Heart right ventricle (tissue), 16 donors: ENCODE data around the gene SLC22A23. TPM values are rescaled to one million over a fixed set of nuclear protein-coding genes. Genes with fewer than 3 reads are reported as not detected.

Source experiments
- ATAC-seq, 8 donors: fragments of 200-7000 bp; cut with Tn5 transposase; one replicate each; pipeline ENCODE4 v1.9.1; 2020; ENCODE audit warnings: mild to moderate bottlenecking in 8 of 8, moderate library complexity in 8 of 8, moderate number of reproducible peaks in 1 of 8
- DNase-seq, 2 donors: peaks; one replicate each; pipeline ENCODE4 v3.0.0-alpha.2; 2020
- H3K27ac ChIP-seq, 10 donors: fragments of 200-600 bp; sonication (generic) in 2 of 10; one replicate each; pipeline versions ENCODE4 v1.5.0 to v1.8.0; 2020 to 2022; ENCODE audit warnings: mild to moderate bottlenecking in 3 of 10
- H3K27me3 ChIP-seq, 7 donors: fragments of 200-600 bp; one replicate each; pipeline ENCODE4 v1.8.0; 2021 to 2022; ENCODE audit warnings: mild to moderate bottlenecking in 2 of 7
- H3K36me3 ChIP-seq, 9 donors: fragments of 200-600 bp; sonication (generic) in 1 of 9; one replicate each; pipeline versions ENCODE4 v1.5.0 to v1.8.0; 2020 to 2022; ENCODE audit warnings: mild to moderate bottlenecking in 2 of 9
- H3K4me1 ChIP-seq, 9 donors: fragments of 200-600 bp; sonication (generic) in 1 of 9; one replicate each; pipeline versions ENCODE4 v1.5.0 to v1.8.0; 2020 to 2022; ENCODE audit warnings: mild to moderate bottlenecking in 4 of 9
- H3K4me3 ChIP-seq, 10 donors: fragments of 200-600 bp; sonication (generic) in 2 of 10; one replicate each; pipeline versions ENCODE4 v1.5.0 to v1.8.0; 2020 to 2022; ENCODE audit warnings: mild to moderate bottlenecking in 7 of 10, moderate library complexity in 2 of 10
- H3K9me3 ChIP-seq, 11 donors: fragments of 200-600 bp in 10 of 11; sonication (generic) in 2 of 11; one replicate each; pipeline versions ENCODE4 v1.5.0 to v1.8.0; 2013 to 2022; ENCODE audit warnings: mild to moderate bottlenecking in 2 of 11, control low read depth in 1 of 11, moderate library complexity in 1 of 11
- CTCF ChIP-seq, 9 donors: fragments of 200-600 bp; sonication (generic) in 2 of 9; IDR thresholded peaks; one replicate each; pipeline versions ENCODE4 v1.5.0 to v1.8.0; 2021 to 2022; ENCODE audit warnings: antibody characterized with exemption in 9 of 9, mild to moderate bottlenecking in 5 of 9, moderate library complexity in 1 of 9
- WGBS, 2 donors: extraction: QIAGEN DNeasy Blood & Tissue Kit; methylation state at CpG; one replicate each; pipeline ENCODE4 v1.1.7; 2013; ENCODE audit warnings: inconsistent platforms in 1 of 2; 5-methylcytosine and 5-hydroxymethylcytosine counted together
- intact Hi-C, 10 donors: fragments of 100-400 bp; cut with DNase I; formaldehyde crosslinking; loops; one replicate each; pipeline versions ENCODE4 v1.11.1 to v1.14.2; 2022
- polyA plus RNA-seq, 2 donors: library from polyadenylated mRNA; stranded (reverse); fragments of 200-250 nt; gene quantifications; one replicate each; pipeline ENCODE4 v1.2.3, GENCODE V29; 2013
- total RNA-seq, 10 donors: library from RNA; stranded (reverse); fragmentation: NEBNext Ultra II Directional in 3 of 10; extraction: Animal tissue kit (Norgen Biotek cat#: 25700) in 3 of 10; gene quantifications; one replicate each; pipeline versions ENCODE4 v1.2.1 to v1.2.4, GENCODE V29; 2021 to 2023
- donor health status: Arrhythmogenic right ventricular cardiomyopathy.
- donor health status: ischemic (EF 13 %, LVEDD 7.1; RV severe dilation, severe dysfunction).
- donor health status: healthy with polysubstance abuse.
- donor health status: DM: no; HTN: yes; CAD: no.
- donor health status: DM: no; HTN: no; CAD: no.
- donor health status: ischemic (EF 25% LVEDD 6.9; RV normal size, moderate dysfunction).
- donor health status: ischemic (EF 25% LVEDD 5.7; RV mildly dilated, moderate dysfunction).
- donor health status: healthy.
- donor health status: DM: yes; HTN: yes; CAD: no.
- donor health status: Ischemic cardiomyopathy.
- donor health status: ischemic (EF 35%, LVEDD 5.7; RV mildly dilated, moderate dysfunction).
- donor health status: nonischemic (EF 11% LVEDD 7.7; RV severe dilation, severe dysfunction).
- donor health status: DM: yes; HTN: yes; CAD: no.
- donor health status: PGD.
- donor health status: ischemic (EF 29% LVEDD 5.4; RV normal size, mild dysfunction).
- donor health status: nonischemic (EF 23%, LVEDD 6.1; RV moderate dilation, normal function).

Gene SLC22A23
- total and polyA plus RNA-seq, 12 donors, result 1.9 to 7.8 (median 5.1) TPM

- Histone ChIP-seq H3K9me3 (no peaks in the 10 kb centered on the region), H3K4me1 (peaks cover 0 to 30% (median 5%) of the 10 kb centered on the region in 9 donors), H3K27ac (no peak overlapping the region), H3K27me3 (peaks cover 0 to 6% (median 0%) of the 10 kb centered on the region in 7 donors), H3K36me3 (no peaks in the 10 kb centered on the region), H3K4me3 (no peak overlapping the region)
- TF ChIP-seq CTCF (IDR thresholded peaks at IDR 0.05), result no peak
- DNase-seq, result no peak
- intact Hi-C loops, result loop anchor here in 1 of 10 donors (10.0 kb wide), 1 partner anchor 159 kb away; the partner anchor contains the start of gene SLC22A23
- no peak for ATAC-seq
- 75 to 76% methylated on average over 10 of the region's 10 CpGs for WGBS, 2 donors
These were observed 160.8 kb downstream of the SLC22A23 start for GRCh38 chr6:3296078-3296477.

GRCh38 chr6:3294921-3295871 is 161.7 kb downstream of the SLC22A23 start:
- WGBS, 2 donors, result 58 to 63% methylated on average over 29 of the region's 29 CpGs
- H3K27ac ChIP-seq, result no peak overlapping the region
- DNase-seq (no peak), ATAC-seq (peak in 7 of 8 donors; percentile 25 to 80 (median 41))
- TF ChIP-seq CTCF (IDR thresholded peaks at IDR 0.05), result peak in 2 of 9 donors; percentile 14 to 26
- intact Hi-C loops, result loop anchor here in 2 of 10 donors (5.0 to 10.0 kb wide), 2 partner anchors 160 to 162 kb away; partner anchors contain the start of gene SLC22A23 (in 2 of the 2)
- no peaks in the 10 kb centered on the region for H3K36me3 ChIP-seq
- H3K9me3 ChIP-seq, result no peaks in the 10 kb centered on the region
- peaks cover 0 to 6% (median 0%) of the 10 kb centered on the region in 7 donors for H3K27me3 ChIP-seq
- no peak overlapping the region for H3K4me3 ChIP-seq
- H3K4me1 ChIP-seq, result peaks cover 0 to 30% (median 5%) of the 10 kb centered on the region in 9 donors

GRCh38 chr6:3294396-3294795 is 162.5 kb downstream of the SLC22A23 start:
- ATAC-seq (no peak), DNase-seq (no peak)
- TF ChIP-seq CTCF (IDR thresholded peaks at IDR 0.05), result no peak
- H3K27ac ChIP-seq, result no peak overlapping the region
- no peaks in the 10 kb centered on the region for H3K9me3 ChIP-seq
- 78 to 85% methylated on average over 8 of the region's 8 CpGs for WGBS, 2 donors
- no peaks in the 10 kb centered on the region for H3K36me3 ChIP-seq
- no peak overlapping the region for H3K4me3 ChIP-seq
- H3K4me1 ChIP-seq, result peaks cover 0 to 30% (median 5%) of the 10 kb centered on the region in 9 donors
- intact Hi-C loops, result loop anchor here in 2 of 10 donors (5.0 to 10.0 kb wide), 2 partner anchors 160 to 163 kb away; partner anchors contain the start of gene SLC22A23 (in 2 of the 2)
- H3K27me3 ChIP-seq, result peaks cover 0 to 6% (median 0%) of the 10 kb centered on the region in 7 donors
